DMS153 (cell line): ENCODE measurements around the gene ASPSCR1.
A peak's percentile ranks its signal among the peaks of the same experiment; 100 is the strongest.

Experiments
- DNase-seq: peaks from one replicate; lab custom pipeline; 2025; lab: John Stamatoyannopoulos, UW

Gene ASPSCR1

DNA sequence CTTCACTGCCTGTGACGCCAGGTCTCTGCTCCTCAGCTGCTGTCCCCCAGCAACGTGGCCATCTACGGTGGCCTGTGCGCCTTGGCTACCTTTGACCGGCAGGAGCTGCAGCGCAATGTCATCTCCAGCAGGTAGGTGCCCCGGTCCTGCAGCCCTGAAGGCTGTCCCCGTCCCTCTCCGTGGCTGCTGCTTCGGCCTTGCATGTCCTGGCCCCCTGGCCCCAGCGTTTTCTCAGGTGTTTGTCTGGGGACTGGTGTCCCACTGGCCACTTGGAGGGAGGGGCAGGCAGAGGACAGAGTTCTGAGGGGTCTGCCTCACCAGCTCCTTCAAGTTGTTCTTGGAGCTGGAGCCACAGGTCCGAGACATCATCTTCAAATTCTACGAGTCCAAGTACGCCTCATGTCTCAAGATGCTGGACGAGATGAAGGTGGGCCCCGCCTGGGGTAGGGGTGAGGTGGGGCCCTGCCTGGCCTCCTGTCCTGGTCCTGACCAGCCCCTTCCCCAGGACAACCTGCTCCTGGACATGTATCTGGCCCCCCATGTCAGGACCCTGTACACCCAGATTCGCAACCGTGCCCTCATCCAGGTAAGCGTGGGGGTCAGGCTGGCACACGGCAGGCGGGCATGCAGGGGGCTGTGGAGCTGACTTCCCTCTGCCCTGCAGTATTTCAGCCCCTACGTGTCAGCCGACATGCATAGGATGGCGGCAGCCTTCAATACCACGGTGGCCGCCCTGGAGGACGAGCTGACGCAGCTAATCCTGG, 78.7 kb downstream of the ASPSCR1 start:
- no peak for DNase-seq

DNA sequence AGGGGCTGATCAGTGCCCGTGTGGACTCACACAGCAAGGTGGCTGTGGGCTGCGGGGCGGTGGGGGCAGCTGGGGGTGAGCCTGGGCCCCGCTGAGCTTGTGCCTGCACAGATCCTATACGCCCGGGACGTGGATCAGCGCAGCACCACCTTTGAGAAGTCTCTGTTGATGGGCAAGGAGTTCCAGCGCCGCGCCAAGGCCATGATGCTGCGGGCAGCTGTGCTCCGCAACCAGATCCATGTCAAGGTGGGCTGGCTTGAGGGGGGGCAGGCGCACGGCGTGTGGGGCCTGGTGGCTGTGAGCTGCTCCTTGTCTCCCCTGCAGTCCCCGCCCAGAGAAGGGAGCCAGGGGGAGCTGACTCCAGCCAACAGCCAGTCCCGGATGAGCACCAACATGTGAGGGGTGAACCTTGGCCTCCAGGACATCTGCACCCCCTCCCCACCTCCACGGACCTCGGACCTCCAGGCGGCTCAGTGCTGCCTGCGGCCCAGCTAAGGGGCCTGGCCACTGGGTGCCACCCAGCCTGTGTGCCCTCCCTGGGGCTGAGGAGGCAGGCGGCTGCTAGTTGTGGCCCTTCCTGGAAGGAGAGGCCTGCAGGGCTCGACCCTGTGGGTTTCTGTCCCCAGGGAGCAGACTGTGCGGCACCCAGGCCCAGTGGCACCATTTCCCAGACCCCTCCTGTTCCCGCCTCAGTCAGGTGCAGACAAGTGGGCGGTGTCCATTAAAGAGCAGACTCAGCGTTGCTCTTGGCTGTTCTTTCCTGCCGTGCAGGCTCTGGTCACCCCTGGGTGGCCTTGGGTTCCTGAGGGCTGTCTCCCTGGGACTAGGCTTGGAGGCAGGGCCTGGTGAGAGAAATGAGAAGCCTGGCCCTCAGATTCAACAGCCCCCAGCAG, 79.5 kb downstream of the ASPSCR1 start:
- no peak for DNase-seq

DNA sequence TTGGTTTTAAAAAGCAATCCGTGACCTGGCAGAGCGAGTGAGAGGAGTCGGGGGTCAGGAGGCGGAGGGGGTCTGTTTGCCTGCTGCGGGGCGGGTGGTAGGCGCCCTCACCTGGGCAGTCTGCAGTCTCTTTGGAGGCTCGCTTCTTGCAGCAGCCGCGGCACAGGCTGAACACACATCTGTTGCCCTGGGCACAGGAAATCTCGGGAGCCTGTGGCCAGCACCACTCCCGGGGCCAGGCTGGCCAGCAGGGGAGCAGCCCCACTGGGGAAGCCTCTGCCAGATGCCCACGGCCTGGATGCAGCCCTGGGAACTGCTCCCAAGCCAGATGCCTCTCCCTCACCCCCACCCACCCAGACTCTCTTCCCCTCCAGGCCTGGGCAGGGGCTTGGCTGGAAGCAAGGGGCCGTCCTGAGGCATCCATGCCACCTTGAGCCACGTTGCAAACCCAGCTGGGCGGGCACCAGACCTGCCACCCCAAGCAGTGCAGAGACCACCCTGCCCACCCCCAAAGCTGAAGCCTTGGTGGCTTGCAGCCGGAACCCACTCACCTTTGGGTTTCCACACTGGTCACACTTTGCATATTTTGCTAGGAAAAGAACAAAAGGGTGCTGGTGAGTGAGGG, 80.9 kb downstream of the ASPSCR1 start:
- no peak for DNase-seq

DNA sequence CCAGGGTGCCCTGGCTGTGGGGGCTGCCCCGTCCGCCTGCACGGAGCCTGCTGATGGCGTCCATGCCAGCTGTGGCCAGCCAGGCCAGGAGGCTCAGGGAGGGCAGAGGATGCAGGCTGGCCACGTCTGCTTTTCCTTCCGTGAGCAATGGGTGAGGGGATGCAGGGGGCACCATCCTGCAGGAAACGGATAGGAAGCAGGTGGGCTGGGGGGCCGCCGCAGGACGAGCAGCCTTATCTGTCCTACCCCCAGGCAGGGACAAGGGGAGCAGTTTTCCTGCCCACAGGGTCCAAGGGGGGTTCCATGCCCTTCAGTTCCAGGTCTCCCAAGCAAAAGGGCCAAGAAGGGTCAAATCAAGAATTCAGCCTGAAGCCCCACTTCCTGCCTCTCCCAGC, 81.4 kb downstream of the ASPSCR1 start:
- DNase-seq = no peak

DNA sequence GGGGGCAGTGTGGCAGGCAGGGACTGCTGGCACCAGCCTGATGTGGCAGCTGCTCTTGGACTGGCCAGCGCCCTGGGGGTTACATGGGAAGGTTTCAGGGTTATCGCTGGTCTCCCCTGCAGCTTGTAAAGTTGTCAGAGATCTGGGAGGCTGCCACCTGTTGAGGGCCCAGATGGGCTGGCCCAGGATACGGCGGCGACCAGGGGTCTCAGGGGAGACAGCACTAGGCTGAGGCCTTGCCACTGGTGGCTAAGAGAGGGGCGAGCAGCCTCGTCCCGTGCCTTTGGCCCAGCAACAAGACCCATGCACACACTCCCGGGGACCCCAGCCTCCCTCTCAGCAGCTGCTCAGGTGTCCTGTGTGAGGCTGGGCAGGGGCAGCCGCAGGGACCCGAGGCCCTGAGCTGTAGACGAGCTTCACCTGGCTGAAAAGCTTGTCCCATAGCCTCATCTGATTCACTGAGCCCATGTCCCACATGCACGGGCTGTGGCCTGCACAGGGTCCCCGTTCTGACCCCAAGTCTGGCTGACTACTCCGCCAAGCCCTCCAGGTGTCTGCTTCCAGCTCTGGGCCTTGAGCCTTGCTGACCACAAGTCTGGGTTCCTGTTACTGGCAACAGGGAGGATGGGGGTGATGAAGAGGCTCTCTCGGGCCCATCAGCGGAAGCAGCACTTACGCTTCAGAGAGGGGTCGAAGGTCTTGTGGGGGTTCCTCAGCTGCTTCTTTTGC, 82.0 kb downstream of the ASPSCR1 start:
- DNase-seq = no peak

DNA sequence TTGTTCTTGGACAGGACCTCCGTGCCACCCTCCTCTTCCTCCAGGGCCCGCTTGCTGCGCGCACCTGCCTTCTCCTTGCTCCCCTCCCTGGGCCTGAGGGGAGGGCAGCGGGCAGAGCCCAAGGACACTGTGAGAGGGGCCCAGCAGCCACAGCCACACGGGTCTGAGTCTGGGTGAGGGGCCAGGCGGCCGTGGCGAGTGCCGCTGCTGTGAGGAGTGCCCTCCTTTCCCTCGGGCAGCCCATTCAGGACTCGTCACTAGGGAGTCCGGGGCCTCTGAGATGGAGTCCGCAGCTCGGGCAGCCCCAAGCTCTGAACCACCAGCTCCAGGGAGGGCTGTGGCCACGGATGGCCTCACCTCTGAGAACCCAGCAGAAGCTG, 82.6 kb downstream of the ASPSCR1 start:
- no peak for DNase-seq

DNA sequence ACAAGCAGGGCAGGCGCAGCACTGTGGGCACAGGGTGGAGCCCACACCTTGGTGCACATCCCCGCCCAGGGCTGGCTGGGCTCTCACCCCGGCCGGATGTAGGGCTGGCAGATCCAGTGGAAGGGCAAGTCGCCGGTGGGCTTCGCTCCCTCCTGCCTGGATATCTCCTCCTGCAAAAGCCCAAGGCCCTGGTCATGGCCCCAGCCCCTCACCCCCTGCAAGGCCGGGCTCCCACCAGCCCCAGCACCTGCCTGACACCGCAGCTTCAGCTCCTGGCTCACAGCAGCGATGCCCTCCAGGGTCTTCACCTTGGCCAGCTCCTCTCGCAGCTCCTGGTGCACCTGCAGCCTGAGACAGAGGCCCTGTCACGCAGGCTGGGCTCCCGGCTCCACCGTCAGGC, 83.2 kb downstream of the ASPSCR1 start:
- no peak for DNase-seq

DNA sequence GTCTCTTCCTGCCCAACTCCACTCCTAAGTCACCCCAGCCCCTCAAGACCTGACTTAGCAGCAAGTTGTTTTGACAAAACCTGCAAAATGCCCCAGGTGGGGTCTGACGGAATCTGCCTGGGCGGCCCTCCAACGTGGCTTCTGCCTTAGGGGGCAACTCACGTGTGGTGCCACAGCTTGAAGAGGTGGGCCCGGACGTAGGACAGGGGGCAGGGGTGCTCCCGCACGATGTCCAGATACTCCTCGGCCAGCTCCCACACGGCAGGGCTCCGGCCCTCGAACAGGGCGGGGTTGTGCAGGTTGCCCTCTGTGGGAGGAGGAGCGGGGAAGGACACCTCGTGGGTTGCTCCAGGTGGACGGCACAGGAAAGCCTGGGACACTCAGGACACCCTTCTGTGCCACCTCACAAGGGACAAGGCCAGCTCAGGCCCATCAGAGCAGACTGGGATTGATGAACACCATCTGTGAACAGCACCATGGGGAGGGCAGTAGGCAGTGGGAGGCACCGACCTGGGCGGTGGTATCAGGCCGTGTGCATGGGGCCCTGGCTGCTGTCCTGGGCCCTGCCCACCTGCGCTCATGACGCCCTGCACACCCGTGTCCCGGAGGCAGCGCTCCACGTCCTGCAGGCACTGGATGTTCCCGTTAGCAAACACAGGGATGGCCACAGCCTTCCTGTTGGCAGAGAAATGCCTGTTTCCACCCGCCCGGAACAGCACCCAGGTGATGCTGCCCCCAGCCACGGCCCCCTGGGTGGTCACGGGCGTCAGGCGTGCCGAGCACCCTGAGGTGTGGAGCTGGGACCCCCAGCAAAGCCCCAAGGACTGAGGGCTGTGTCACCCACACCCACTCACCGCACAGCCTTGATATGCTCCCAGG, 83.9 kb downstream of the ASPSCR1 start:
- no peak for DNase-seq

DNA sequence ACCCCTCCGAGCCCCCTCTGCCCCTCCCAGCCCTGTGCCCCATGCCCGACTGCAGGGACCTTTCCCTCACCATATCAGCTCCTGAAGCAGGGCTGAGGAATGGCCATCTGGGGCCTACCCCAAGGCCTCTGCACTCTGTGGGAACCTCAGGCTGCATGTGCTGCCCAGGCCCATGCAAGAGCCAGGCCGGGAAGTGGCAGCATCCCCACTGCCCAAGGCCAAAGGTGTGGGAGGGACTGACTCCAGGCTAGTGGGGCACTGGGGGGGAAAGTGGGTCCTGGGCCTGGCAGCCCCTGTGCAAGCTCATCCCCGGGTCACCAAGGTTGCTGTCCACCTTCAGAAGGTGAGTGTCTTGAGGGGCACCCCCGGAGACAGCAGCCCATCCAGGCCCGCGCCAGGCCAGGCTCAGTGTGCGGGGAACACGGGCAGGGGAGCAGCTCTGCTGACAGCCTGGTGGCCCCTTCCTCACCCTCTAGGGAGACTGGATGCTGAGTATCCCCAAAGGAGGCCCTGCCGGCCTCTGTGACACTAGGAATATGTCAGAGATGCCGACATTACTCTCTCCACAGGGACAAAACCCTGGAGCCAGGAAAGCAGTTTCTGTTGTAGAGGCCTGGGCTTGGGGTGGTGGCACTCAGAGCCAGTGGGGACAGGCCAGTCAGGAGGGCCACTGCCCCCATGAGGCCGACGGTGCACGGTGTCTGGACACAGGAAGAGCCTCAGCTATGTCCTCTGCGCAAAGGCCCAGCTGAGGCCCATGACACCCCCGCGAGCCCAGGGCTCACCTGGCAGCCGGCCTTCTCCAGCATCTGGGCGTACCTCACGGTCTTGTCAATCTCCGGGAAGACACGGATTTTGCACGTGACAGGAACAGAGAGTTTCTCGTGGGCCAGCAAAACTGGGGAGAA, 84.9 kb downstream of the ASPSCR1 start:
- DNase-seq = no peak

DNA sequence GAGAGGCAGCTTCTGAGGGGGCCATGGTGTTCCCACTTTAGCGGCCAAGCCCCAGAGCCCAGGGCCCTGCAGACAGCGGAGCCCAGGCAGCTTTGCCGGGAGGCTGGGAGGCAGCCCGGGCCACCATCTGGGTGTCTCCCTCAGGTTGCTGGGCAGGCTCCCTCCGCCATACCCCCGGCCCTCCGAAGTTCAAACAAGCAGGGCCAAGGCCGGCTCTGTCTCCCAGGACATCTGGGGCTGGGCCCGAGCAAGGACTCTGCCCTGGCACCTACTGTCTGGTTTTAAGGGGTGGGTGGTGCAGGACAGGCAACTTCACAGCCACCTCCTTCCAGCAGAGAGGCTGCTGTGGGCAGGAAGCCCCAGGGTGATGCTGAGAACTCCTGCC, 85.5 kb downstream of the ASPSCR1 start:
- no peak for DNase-seq

DNA sequence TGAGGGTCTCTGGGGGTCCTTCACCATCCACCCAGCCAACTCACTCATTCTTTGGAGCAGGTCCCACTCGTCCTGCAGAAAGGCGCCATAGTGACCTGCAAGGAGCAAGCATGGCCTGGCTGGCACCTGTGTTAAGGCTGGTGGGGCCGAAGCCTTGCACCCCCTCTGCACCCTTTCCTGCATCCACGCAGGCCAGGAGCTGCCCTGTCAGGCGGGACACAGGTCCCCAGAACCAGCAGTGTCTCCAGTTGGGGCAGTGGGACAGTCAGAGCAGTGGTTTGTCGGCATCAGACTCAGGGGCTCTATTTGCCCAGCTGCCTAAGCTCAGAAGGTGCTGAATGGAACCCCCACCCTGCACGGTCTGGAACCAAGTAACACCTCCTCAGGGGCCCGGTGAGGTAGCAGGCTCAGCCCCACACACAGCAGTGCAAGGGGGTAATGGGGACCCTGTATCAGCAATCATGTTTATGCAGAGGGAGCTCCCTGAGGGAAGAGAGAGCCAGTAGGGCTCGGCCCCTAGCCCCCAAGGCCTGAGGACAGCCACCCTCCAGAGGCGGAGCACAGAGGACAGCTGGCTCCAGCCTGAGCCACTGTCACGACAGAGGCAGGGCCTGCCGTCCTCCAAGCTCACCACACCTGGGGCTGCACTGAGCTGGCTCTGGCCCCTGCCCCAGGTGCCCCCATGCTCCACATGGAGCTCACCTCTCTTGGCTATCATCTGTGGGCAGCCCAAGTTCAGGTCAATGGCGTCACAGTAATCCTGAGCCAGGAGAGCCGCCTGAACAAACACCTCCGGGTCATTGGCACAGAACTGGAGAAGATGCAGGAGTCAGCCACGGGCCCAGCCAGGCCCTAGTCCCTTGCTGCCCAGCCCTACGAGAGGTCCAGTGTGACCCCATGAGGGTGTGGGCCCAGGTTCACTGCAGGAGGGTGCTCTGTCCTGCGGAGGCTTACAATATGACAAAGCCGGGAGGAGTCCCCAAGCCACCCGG, 86.3 kb downstream of the ASPSCR1 start:
- no peak for DNase-seq

DNA sequence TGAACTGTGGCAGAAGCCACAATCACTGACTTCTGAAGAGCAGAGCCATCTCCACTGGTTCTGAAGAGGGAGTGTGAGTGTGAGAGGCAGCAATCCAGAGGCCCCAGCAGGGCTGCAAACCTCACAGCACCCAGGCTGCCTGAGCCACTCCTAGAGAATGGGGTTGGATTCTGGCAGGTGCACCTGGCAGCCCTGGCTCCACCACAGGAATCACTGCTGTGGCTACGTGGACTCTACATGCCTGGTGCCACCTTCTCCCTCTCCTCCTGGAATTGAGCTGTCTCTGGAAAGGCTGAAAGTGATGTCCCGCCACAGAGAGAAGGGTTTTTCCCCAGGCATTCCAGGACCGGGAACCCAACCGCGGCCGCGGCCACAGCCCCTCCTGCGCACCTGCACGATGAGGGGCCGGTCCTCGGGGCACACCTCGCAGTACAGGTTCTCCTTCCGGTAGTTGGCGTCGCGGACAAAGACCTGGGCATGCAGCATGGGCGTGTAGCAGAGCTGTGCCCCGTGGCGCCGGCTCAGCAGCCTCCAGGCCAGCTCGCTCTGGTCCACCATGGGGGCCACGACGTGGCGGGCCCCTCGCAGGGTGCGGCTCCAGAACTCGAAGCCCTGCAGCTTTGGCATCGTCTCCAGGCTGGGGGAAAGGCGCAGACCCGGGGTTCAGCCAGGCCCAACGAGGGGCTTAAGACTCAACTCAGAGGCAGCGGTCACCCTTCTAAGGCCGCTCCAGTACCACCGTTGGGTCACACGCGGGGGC, 87.2 kb downstream of the ASPSCR1 start:
- DNase-seq = no peak

DNA sequence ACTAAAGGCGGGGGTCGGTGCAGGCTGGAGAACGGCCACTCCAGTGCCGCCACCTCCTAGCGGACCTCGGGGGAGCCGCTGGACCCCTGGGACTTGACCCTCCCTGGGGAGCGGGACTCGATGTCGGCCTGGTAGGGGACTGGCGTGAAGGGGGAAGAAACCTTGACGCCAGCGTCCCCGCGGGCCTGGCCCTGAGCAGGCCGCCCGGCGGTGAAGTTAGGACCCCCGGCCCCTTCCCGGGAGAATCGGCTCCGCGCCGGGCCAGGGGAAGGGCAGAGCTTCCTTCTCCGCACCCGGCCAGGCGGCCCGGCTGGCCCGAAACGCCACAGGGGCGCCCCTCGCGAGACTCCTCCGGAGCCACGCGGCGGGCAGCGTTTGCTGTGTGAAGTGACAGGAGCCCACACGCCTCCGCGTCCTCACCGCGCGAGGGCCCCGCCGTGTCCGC, 87.8 kb downstream of the ASPSCR1 start:
- DNase-seq = no peak

DNA sequence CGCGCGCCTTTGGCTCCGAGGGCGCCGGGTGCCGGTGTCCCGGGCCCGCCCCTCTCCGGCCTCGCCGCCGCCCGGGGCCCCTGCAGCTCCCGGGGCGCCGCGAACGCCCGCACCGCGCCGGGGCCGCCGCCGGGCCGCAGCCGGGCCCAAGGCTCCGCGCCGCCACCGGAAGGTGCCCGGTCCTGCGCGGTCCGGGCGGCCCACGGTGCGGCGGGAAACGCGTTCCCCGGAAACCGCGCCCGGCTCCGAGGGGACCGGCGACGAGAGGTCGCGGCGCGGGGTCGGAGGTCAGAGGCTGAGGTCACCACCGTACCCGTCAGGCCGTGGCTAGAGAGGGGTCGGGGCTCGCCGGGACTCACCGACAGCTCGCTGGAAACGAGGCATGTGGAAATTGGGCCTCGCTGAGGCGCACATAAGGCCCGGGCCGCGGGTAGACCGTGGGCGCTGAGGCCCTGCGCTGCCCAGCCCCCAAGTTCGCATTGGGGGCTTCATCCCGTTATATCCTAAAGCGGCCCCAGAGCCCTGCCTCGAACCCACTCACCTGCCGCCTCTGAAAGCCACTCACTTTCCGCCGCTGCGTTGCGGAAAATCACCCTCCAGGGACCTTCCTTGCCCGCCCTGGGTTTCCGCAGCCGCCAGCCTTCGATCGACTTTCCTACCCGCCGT, 88.3 kb downstream of the ASPSCR1 start, which contains the start of gene DUS1L:
Gene DUS1L, minus strand, starts transcription at position 167 of the 666 bp plus-strand sequence. CDS start 745 bp downstream, outside the sequence.
- DNase-seq = peak; percentile 2
